ENCODE data around the gene HSPA14. TPM values are rescaled to one million over a fixed set of nuclear protein-coding genes. Genes with fewer than 3 reads are reported as not detected.
"Not testable (repeated sequence)": the region's sequence is repeated elsewhere in the genome, so short reads cannot be mapped to it uniquely, and the experiment has no call there.

Gene HSPA14
- total and polyA plus RNA-seq, 7 donors, result 10.0 to 19.8 (median 13.4) TPM

GRCh38 chr10:14858338-14858960, 20.3 kb downstream of the HSPA14 start:
- no peak for DNase-seq
- Histone ChIP-seq H3K4me1 (no peaks in the 10 kb centered on the region), H3K27ac (no peak overlapping the region), H3K36me3 (peaks cover 0 to 56% (median 9%) of the 10 kb centered on the region in 4 donors), H3K9me3 (no peaks in the 10 kb centered on the region), H3K27me3 (no peaks in the 10 kb centered on the region), H3K4me3 (no peak overlapping the region)
- TF ChIP-seq POLR2A (IDR thresholded peaks at IDR 0.05), result no peak
- no peak for TF ChIP-seq POLR2AphosphoS5 (IDR thresholded peaks at IDR 0.05)
- no peak for TF ChIP-seq CTCF (IDR thresholded peaks at IDR 0.05)
- no peak for TF ChIP-seq EP300 (IDR thresholded peaks at IDR 0.05)
- intact Hi-C loops (cut with DNase I), result no loop called here
- WGBS, 2 donors, result 90 to 95% methylated on average over 6 of the region's 6 CpGs

- Histone ChIP-seq H3K4me1 (no peaks in the 10 kb centered on the region), H3K27me3 (no peaks in the 10 kb centered on the region), H3K27ac (no peak overlapping the region), H3K36me3 (peaks cover 0 to 51% (median 9%) of the 10 kb centered on the region in 4 donors), H3K9me3 (no peaks in the 10 kb centered on the region), H3K4me3 (no peak overlapping the region)
- 55 to 83% methylated on average over 5 of the region's 5 CpGs for WGBS, 2 donors
- intact Hi-C loops (cut with DNase I), result no loop called here
- no peak for DNase-seq
- TF ChIP-seq CTCF (IDR thresholded peaks at IDR 0.05) (no peak), POLR2AphosphoS5 (IDR thresholded peaks at IDR 0.05) (no peak), EP300 (IDR thresholded peaks at IDR 0.05) (no peak), POLR2A (IDR thresholded peaks at IDR 0.05) (no peak)
Observed at GRCh38 chr10:14859043-14859442, 20.9 kb downstream of the HSPA14 start.

- Histone ChIP-seq H3K9me3 (no peaks in the 10 kb centered on the region), H3K27me3 (no peaks in the 10 kb centered on the region), H3K4me3 (no peak overlapping the region), H3K27ac (no peak overlapping the region), H3K36me3 (peaks cover 0 to 46% (median 9%) of the 10 kb centered on the region in 4 donors), H3K4me1 (no peaks in the 10 kb centered on the region)
- TF ChIP-seq EP300 (IDR thresholded peaks at IDR 0.05) (no peak), POLR2AphosphoS5 (IDR thresholded peaks at IDR 0.05) (no peak), CTCF (IDR thresholded peaks at IDR 0.05) (no peak), POLR2A (IDR thresholded peaks at IDR 0.05) (no peak)
- DNase-seq, result no peak
- intact Hi-C loops (cut with DNase I), result no loop called here
Observed at GRCh38 chr10:14859775-14860174, 21.7 kb downstream of the HSPA14 start.

- no peaks in the 10 kb centered on the region for H3K27me3 ChIP-seq
- H3K4me1 ChIP-seq, result no peaks in the 10 kb centered on the region
- H3K27ac ChIP-seq, result no peak overlapping the region
- peaks cover 0 to 35% (median 9%) of the 10 kb centered on the region in 4 donors for H3K36me3 ChIP-seq
- TF ChIP-seq POLR2A (IDR thresholded peaks at IDR 0.05) (no peak), POLR2AphosphoS5 (IDR thresholded peaks at IDR 0.05) (no peak), CTCF (IDR thresholded peaks at IDR 0.05) (no peak), EP300 (IDR thresholded peaks at IDR 0.05) (no peak)
- H3K4me3 ChIP-seq, result no peak overlapping the region
- DNase-seq, result no peak
- 14 to 67% methylated on average over 1 of the region's 1 CpG for WGBS, 2 donors
- no peaks in the 10 kb centered on the region for H3K9me3 ChIP-seq
- intact Hi-C loops (cut with DNase I), result no loop called here
Observed at GRCh38 chr10:14860791-14861190, 22.7 kb downstream of the HSPA14 start.

- H3K4me3 ChIP-seq; H3K27ac ChIP-seq; H3K27me3 ChIP-seq; H3K4me1 ChIP-seq; DNase-seq; H3K9me3 ChIP-seq; intact Hi-C loops (cut with DNase I): not testable (repeated sequence)
- H3K36me3 ChIP-seq, result peaks cover 0 to 45% (median 8%) of the 10 kb centered on the region in 4 donors
- WGBS, 2 donors, result 97% methylated on average over 6 of the region's 6 CpGs
Observed at GRCh38 chr10:14864466-14864865, 26.4 kb downstream of the HSPA14 start.

GRCh38 chr10:14864871-14865270, 26.8 kb downstream of the HSPA14 start:
- 92 to 93% methylated on average over 3 of the region's 3 CpGs for WGBS, 2 donors
- H3K9me3 ChIP-seq; intact Hi-C loops (cut with DNase I); H3K4me3 ChIP-seq; H3K27me3 ChIP-seq; H3K27ac ChIP-seq; H3K4me1 ChIP-seq; DNase-seq: not testable (repeated sequence)
- peaks cover 0 to 49% (median 8%) of the 10 kb centered on the region in 4 donors for H3K36me3 ChIP-seq
